Ovary (tissue), 3 donors: ENCODE data around the gene TFG.

Source experiments
- EP300 ChIP-seq: sonication (generic); formaldehyde crosslinking; IDR thresholded peaks from one replicate; pipeline ENCODE4 v1.6.1; 2017; ENCODE audit warnings: antibody characterized with exemption
- POLR2A ChIP-seq: fragments of 450-650 bp; IDR thresholded peaks from one replicate; pipeline ENCODE4 v1.6.1; 2017; ENCODE audit warnings: antibody characterized with exemption, mild to moderate bottlenecking, moderate library complexity
- TF ChIP-seq, protein P1 (sequence below), 3 donors: fragments of 450-650 bp in 2 of 3; fragments of 200-600 bp in 1 of 3; IDR thresholded peaks; one replicate each; pipeline versions ENCODE4 v1.5.1 to v1.8.0; 2016 to 2022; ENCODE audit warnings: antibody characterized with exemption in 3 of 3, mild to moderate bottlenecking in 1 of 3
- donor health status: DM: no; HTN: no; CAD: no.

DNA sequence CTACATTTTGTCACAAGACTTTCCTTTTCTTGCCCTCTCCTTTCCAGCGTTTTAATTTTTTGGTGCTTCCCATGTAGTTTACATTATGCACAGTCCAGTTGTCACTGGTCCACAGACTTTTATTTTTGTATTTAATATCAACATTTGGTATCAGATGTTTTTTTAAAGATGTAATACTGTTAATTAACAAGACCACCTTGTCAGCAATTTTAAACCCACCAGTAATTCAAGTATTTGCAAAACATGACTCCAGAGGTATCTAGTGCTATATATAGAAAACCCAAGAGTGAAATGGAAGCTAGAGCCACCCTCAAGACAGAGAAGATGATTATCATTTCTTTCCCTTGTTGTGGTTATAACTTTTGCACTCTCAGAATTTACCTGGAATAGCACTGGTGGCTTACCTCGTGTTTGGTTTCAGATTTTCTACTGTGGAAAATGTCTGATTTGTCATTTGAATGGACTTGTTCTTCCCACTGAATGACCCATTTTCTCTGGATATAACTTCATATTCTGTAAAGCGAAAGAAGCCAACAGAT lies 56.2 kb downstream of the TFG start:
- TF ChIP-seq POLR2A (no peak), EP300 (no peak)
- TF ChIP-seq, protein P1, sequence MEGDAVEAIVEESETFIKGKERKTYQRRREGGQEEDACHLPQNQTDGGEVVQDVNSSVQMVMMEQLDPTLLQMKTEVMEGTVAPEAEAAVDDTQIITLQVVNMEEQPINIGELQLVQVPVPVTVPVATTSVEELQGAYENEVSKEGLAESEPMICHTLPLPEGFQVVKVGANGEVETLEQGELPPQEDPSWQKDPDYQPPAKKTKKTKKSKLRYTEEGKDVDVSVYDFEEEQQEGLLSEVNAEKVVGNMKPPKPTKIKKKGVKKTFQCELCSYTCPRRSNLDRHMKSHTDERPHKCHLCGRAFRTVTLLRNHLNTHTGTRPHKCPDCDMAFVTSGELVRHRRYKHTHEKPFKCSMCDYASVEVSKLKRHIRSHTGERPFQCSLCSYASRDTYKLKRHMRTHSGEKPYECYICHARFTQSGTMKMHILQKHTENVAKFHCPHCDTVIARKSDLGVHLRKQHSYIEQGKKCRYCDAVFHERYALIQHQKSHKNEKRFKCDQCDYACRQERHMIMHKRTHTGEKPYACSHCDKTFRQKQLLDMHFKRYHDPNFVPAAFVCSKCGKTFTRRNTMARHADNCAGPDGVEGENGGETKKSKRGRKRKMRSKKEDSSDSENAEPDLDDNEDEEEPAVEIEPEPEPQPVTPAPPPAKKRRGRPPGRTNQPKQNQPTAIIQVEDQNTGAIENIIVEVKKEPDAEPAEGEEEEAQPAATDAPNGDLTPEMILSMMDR (IDR thresholded peaks at IDR 0.05), result no peak
